ENCODE results near the gene ZDHHC4. TPM values are rescaled to one million over a fixed set of nuclear protein-coding genes. Genes with fewer than 3 reads are reported as not detected.
"Not testable (repeated sequence)": the region's sequence is repeated elsewhere in the genome, so short reads cannot be mapped to it uniquely, and the experiment has no call there.

ZDHHC4 gene
- total RNA-seq, 4 donors from 2014 or later, result 68.8 to 97.3 (median 81.4) TPM

- Histone ChIP-seq H3K27me3 (no peaks in the 10 kb centered on the region), H3K4me1 (peaks cover 0 to 6% of the 10 kb centered on the region in 2 donors), H3K4me3 (replicated peaks in 1 of 3) (no peak overlapping the region), H3K9me3 (no peaks in the 10 kb centered on the region), H3K36me3 (no peaks in the 10 kb centered on the region), H3K27ac (no peak overlapping the region)
- TF ChIP-seq POLR2A (IDR thresholded peaks at IDR 0.05) (no peak), CTCF (IDR thresholded peaks at IDR 0.05) (no peak)
- intact Hi-C loops (cut with DNase I), result no loop called here
- 49 to 52% methylated on average over 9 to 11 of the region's 11 CpGs for WGBS, 2 donors
- peak; percentile 40 to 49 for DNase-seq
Measured at GRCh38 chr7:6630007-6630849, 53.0 kb downstream of the ZDHHC4 start.

GRCh38 chr7:6631605-6632004 lies 54.4 kb downstream of the ZDHHC4 start:
- Histone ChIP-seq H3K27me3 (no peaks in the 10 kb centered on the region), H3K9me3 (no peaks in the 10 kb centered on the region), H3K4me3 (replicated peaks in 1 of 3) (no peak overlapping the region), H3K36me3 (no peaks in the 10 kb centered on the region), H3K27ac (no peak overlapping the region), H3K4me1 (peaks cover 4 to 11% of the 10 kb centered on the region in 2 donors)
- WGBS, 2 donors, result 75 to 86% methylated on average over 5 to 7 of the region's 7 CpGs
- no peak for TF ChIP-seq CTCF (IDR thresholded peaks at IDR 0.05)
- TF ChIP-seq POLR2A (IDR thresholded peaks at IDR 0.05), result no peak
- intact Hi-C loops (cut with DNase I), result no loop called here
- DNase-seq, result no peak

- Histone ChIP-seq H3K27me3 (no peaks in the 10 kb centered on the region), H3K4me1 (peaks cover 18 to 26% of the 10 kb centered on the region in 2 donors), H3K9me3 (no peaks in the 10 kb centered on the region), H3K27ac (no peak overlapping the region), H3K36me3 (no peaks in the 10 kb centered on the region), H3K4me3 (replicated peaks in 1 of 3) (no peak overlapping the region)
- DNase-seq, result no peak
- TF ChIP-seq POLR2A (IDR thresholded peaks at IDR 0.05) (no peak), CTCF (IDR thresholded peaks at IDR 0.05) (no peak)
- intact Hi-C loops (cut with DNase I), result no loop called here
- WGBS, 2 donors, result 80 to 81% methylated on average over 8 of the region's 8 CpGs
Measured at GRCh38 chr7:6634021-6634420, 56.8 kb downstream of the ZDHHC4 start.

- not testable (repeated sequence) for H3K27ac ChIP-seq; H3K27me3 ChIP-seq; H3K36me3 ChIP-seq; H3K4me3 ChIP-seq (replicated peaks in 1 of 3); H3K9me3 ChIP-seq; DNase-seq
- H3K4me1 ChIP-seq, result peaks cover 18 to 31% of the 10 kb centered on the region in 2 donors
- intact Hi-C loops (cut with DNase I), result loop anchor here (5.0 kb wide), 1 partner anchor 38 kb away; no protein-coding TSS in a partner anchor
- 87 to 91% methylated on average over 5 of the region's 5 CpGs for WGBS, 2 donors
Measured at GRCh38 chr7:6634971-6635370, 57.7 kb downstream of the ZDHHC4 start.

- WGBS, 2 donors, result 2 to 4% methylated on average over 6 to 8 of the region's 104 CpGs
Measured at GRCh38 chr7:6636741-6637543, 59.7 kb downstream of the ZDHHC4 start, which contains the start of gene ZNF316. Gene ZNF316, plus strand, starts transcription at chr7:6637318. Its CDS starts 5,092 bp downstream, at chr7:6642410.

More at GRCh38 chr7:6636741-6637543, 59.7 kb downstream of the ZDHHC4 start, which contains the start of gene ZNF316:
- TF ChIP-seq POLR2A (IDR thresholded peaks at IDR 0.05) (peak; percentile 49 to 69), CTCF (IDR thresholded peaks at IDR 0.05) (no peak)
- Histone ChIP-seq H3K4me3 (replicated peaks in 1 of 3) (peak within 1 kb of the TSS; percentile 75 to 97 (median 91)), H3K27me3 (no peaks in the 10 kb centered on the region), H3K36me3 (no peaks in the 10 kb centered on the region), H3K4me1 (peaks cover 18 to 28% of the 10 kb centered on the region in 2 donors), H3K9me3 (no peaks in the 10 kb centered on the region), H3K27ac (peak within 1 kb of the TSS; percentile 82 to 95 (median 86))
- DNase-seq, result peak; percentile 57 to 62
- intact Hi-C loops (cut with DNase I), result loop anchor here (5.0 kb wide), 1 partner anchor 40 kb away; no protein-coding TSS in a partner anchor
